Stimulated activated CD8-positive, alpha-beta memory T cell treated with anti-CD3 and anti-CD28 coated beads, Interleukin-12 subunit alpha, Interleukin-12 subunit beta, amount 100 ng/mL, for 24 hours (primary cell): ENCODE data around the gene TSPEAR.
"Not testable (repeated sequence)": the region's sequence is repeated elsewhere in the genome, so short reads cannot be mapped to it uniquely, and the experiment has no call there.

Experiments used
- DNase-seq: peaks from one replicate; pipeline ENCODE4 v3.0.0-alpha.2; 2020; ENCODE audit errors: extremely low read depth

Gene TSPEAR

GRCh38 chr21:44484498-44485253, 226.7 kb downstream of the TSPEAR start:
- DNase-seq, result no peak

GRCh38 chr21:44483288-44484237, 227.8 kb downstream of the TSPEAR start:
- DNase-seq, result no peak

- DNase-seq, result no peak
Measured at GRCh38 chr21:44482581-44483287, 228.6 kb downstream of the TSPEAR start.

- no peak for DNase-seq
Measured at GRCh38 chr21:44480200-44481053, 230.9 kb downstream of the TSPEAR start.

GRCh38 chr21:44479556-44480199, 231.7 kb downstream of the TSPEAR start:
- DNase-seq, result not testable (repeated sequence)

- DNase-seq, result no peak
Measured at GRCh38 chr21:44478801-44479167, 232.6 kb downstream of the TSPEAR start.

- no peak for DNase-seq
Measured at GRCh38 chr21:44478124-44478800, 233.1 kb downstream of the TSPEAR start.

- DNase-seq, result no peak
Measured at GRCh38 chr21:44477712-44478111, 233.7 kb downstream of the TSPEAR start.

- DNase-seq, result no peak
Measured at GRCh38 chr21:44477131-44477530, 234.2 kb downstream of the TSPEAR start.

GRCh38 chr21:44475266-44475845, 236.0 kb downstream of the TSPEAR start:
- DNase-seq, result no peak

GRCh38 chr21:44473915-44474555, 237.3 kb downstream of the TSPEAR start:
- DNase-seq, result no peak

GRCh38 chr21:44471996-44472395, 239.4 kb downstream of the TSPEAR start:
- DNase-seq, result no peak

- DNase-seq, result no peak
Measured at GRCh38 chr21:44471341-44471740, 240.0 kb downstream of the TSPEAR start.

- no peak for DNase-seq
Measured at GRCh38 chr21:44467859-44468195, 243.5 kb downstream of the TSPEAR start.

- DNase-seq, result no peak
Measured at GRCh38 chr21:44466996-44467858, 244.1 kb downstream of the TSPEAR start.

- DNase-seq, result no peak
Measured at GRCh38 chr21:44466351-44466954, 244.9 kb downstream of the TSPEAR start.

- DNase-seq, result no peak
Measured at GRCh38 chr21:44464351-44464750, 247.0 kb downstream of the TSPEAR start.

- DNase-seq, result no peak
Measured at GRCh38 chr21:44463724-44464123, 247.6 kb downstream of the TSPEAR start.
